Stimulated activated naive CD8-positive, alpha-beta T cell treated with anti-CD3 and anti-CD28 coated beads, Interleukin-15, amount 100 ng/mL, for 72 hours (primary cell): ENCODE data around the gene PMPCB.

Source experiments
- ATAC-seq: fragments of 150-1000 bp; cut with Tn5 transposase; 2 replicates; pipeline ENCODE4 v1.10.0; 2021; ENCODE audit warnings: mild to moderate bottlenecking, moderate library complexity
- DNase-seq, 2 donors: peaks; one replicate each; pipeline ENCODE4 v3.0.0; 2021 to 2022
- H3K27ac Mint-ChIP-seq, 2 donors: one replicate each; pipeline ENCODE4 v1.8.0; 2022; ENCODE audit warnings: mild to moderate bottlenecking in 2 of 2, mixed read lengths in 2 of 2, moderate library complexity in 2 of 2
- H3K27me3 Mint-ChIP-seq: one replicate; pipeline ENCODE4 v1.8.0; 2022; ENCODE audit warnings: mixed read lengths
- H3K4me1 Mint-ChIP-seq: one replicate; pipeline ENCODE4 v1.8.0; 2022; ENCODE audit warnings: mild to moderate bottlenecking, mixed read lengths
- H3K4me3 Mint-ChIP-seq, 2 donors: one replicate each; pipeline ENCODE4 v1.8.0; 2022; ENCODE audit warnings: mild to moderate bottlenecking in 2 of 2, mixed read lengths in 2 of 2, moderate library complexity in 1 of 2
- H3K9me3 Mint-ChIP-seq, 2 donors: one replicate each; pipeline ENCODE4 v1.8.0; 2022; ENCODE audit warnings: mixed read lengths in 2 of 2

Gene PMPCB

GRCh38 chr7:103348452-103348851, 51.2 kb downstream of the PMPCB start:
- ATAC-seq (no peak), DNase-seq (no peak)
- Mint-ChIP-seq H3K9me3 (no peaks in the 10 kb centered on the region), H3K27ac (peak overlapping the region; percentile 71 to 88), H3K4me1 (peaks cover 54% of the 10 kb centered on the region), H3K4me3 (peak overlapping the region; percentile 98), H3K27me3 (no peaks in the 10 kb centered on the region)

GRCh38 chr7:103348959-103349358, 51.7 kb downstream of the PMPCB start:
- H3K4me1 Mint-ChIP-seq: peaks cover 52% of the 10 kb centered on the region
- H3K4me3 Mint-ChIP-seq: peak overlapping the region; percentile 72 to 98
- peak overlapping the region; percentile 4 to 93 for H3K27ac Mint-ChIP-seq
- no peaks in the 10 kb centered on the region for H3K9me3 Mint-ChIP-seq
- H3K27me3 Mint-ChIP-seq: no peaks in the 10 kb centered on the region
- DNase-seq (no peak), ATAC-seq (no peak)

GRCh38 chr7:103349805-103350204, 52.6 kb downstream of the PMPCB start:
- Mint-ChIP-seq H3K9me3 (no peaks in the 10 kb centered on the region), H3K4me1 (peaks cover 52% of the 10 kb centered on the region), H3K4me3 (peak overlapping the region; percentile 72 to 82), H3K27ac (peak overlapping the region in 1 of 2 donors; percentile 85), H3K27me3 (no peaks in the 10 kb centered on the region)
- no peak for DNase-seq
- ATAC-seq: no peak
